Effector CD8-positive, alpha-beta T cell (primary cell): ENCODE data around the gene RARS1.
A peak's percentile ranks its signal among the peaks of the same experiment; 100 is the strongest.

Experiments
- DNase-seq: peaks from one replicate; lab custom pipeline; 2025; lab: John Stamatoyannopoulos, UW
- total RNA-seq, 4 experiments: gene quantifications; one replicate each; lab custom pipeline; 2026; lab: John Stamatoyannopoulos, UW

RARS1 gene
- 75.3 to 154 (median 96.5) reads per million in 4 experiments for total RNA-seq

- DNase-seq = peak; percentile 75
Observed at GRCh38 chr5:168486136-168486879, at the start of gene RARS1. RARS1 (plus strand) TSS chr5:168486471; CDS start chr5:168486499, 28 bp downstream.

GRCh38 chr5:168438349-168438748, 47.9 kb upstream of the RARS1 start:
- no peak for DNase-seq

- DNase-seq = no peak
Observed at GRCh38 chr5:168443533-168443932, 42.7 kb upstream of the RARS1 start.

GRCh38 chr5:168443950-168444700, 42.1 kb upstream of the RARS1 start:
- DNase-seq = no peak

- DNase-seq = no peak
Observed at GRCh38 chr5:168446983-168447619, 39.2 kb upstream of the RARS1 start.

GRCh38 chr5:168447808-168448207, 38.5 kb upstream of the RARS1 start:
- no peak for DNase-seq

- DNase-seq = no peak
Observed at GRCh38 chr5:168449166-168449565, 37.1 kb upstream of the RARS1 start.

- no peak for DNase-seq
Observed at GRCh38 chr5:168451565-168451964, 34.7 kb upstream of the RARS1 start.

- no peak for DNase-seq
Observed at GRCh38 chr5:168455201-168455600, 31.1 kb upstream of the RARS1 start.

GRCh38 chr5:168457542-168457941, 28.7 kb upstream of the RARS1 start:
- no peak for DNase-seq

- DNase-seq = no peak
Observed at GRCh38 chr5:168460606-168461005, 25.7 kb upstream of the RARS1 start.

GRCh38 chr5:168463081-168463480, 23.2 kb upstream of the RARS1 start:
- DNase-seq = no peak

GRCh38 chr5:168464214-168464613, 22.1 kb upstream of the RARS1 start:
- DNase-seq = no peak

- DNase-seq = no peak
Observed at GRCh38 chr5:168464641-168465040, 21.6 kb upstream of the RARS1 start.

GRCh38 chr5:168467755-168468330, 18.4 kb upstream of the RARS1 start:
- no peak for DNase-seq

- no peak for DNase-seq
Observed at GRCh38 chr5:168468836-168469235, 17.4 kb upstream of the RARS1 start.

- DNase-seq = no peak
Observed at GRCh38 chr5:168469816-168470215, 16.5 kb upstream of the RARS1 start.

GRCh38 chr5:168471785-168472184, 14.5 kb upstream of the RARS1 start:
- DNase-seq = no peak

GRCh38 chr5:168472329-168472728, 13.9 kb upstream of the RARS1 start:
- no peak for DNase-seq

- DNase-seq = no peak
Observed at GRCh38 chr5:168474319-168474718, 12.0 kb upstream of the RARS1 start.

- no peak for DNase-seq
Observed at GRCh38 chr5:168477060-168477459, 9.2 kb upstream of the RARS1 start.

GRCh38 chr5:168479166-168479565, 7.1 kb upstream of the RARS1 start:
- no peak for DNase-seq
